Osteocyte (in vitro differentiated cells): ENCODE data around the gene SP6. TPM values are rescaled to one million over a fixed set of nuclear protein-coding genes. Genes with fewer than 3 reads are reported as not detected.

Source experiments
- DNase-seq: peaks from one replicate; pipeline ENCODE4 v3.0.0; 2021; ENCODE audit warnings: mixed read lengths; ENCODE audit not compliant: unreplicated experiment; ENCODE audit errors: extremely low spot score
- H3K27ac Mint-ChIP-seq: one replicate; pipeline ENCODE4 v1.8.0; 2021; ENCODE audit warnings: mild to moderate bottlenecking, mixed read lengths; ENCODE audit not compliant: unreplicated experiment
- H3K27me3 Mint-ChIP-seq: one replicate; pipeline ENCODE4 v1.8.0; 2021; ENCODE audit warnings: mixed read lengths; ENCODE audit not compliant: unreplicated experiment
- H3K36me3 Mint-ChIP-seq: one replicate; pipeline ENCODE4 v1.8.0; 2021; ENCODE audit warnings: mixed read lengths; ENCODE audit not compliant: unreplicated experiment
- H3K4me1 Mint-ChIP-seq: one replicate; pipeline ENCODE4 v1.8.0; 2021; ENCODE audit warnings: mixed read lengths; ENCODE audit not compliant: unreplicated experiment
- H3K4me3 Mint-ChIP-seq: one replicate; pipeline ENCODE4 v1.8.0; 2021; ENCODE audit warnings: mild to moderate bottlenecking, moderate library complexity, mixed read lengths; ENCODE audit not compliant: unreplicated experiment
- H3K9me3 Mint-ChIP-seq: one replicate; pipeline ENCODE4 v1.8.0; 2021; ENCODE audit warnings: mixed read lengths; ENCODE audit not compliant: unreplicated experiment
- total RNA-seq: library from RNA; stranded (reverse); gene quantifications from 2 replicates; pipeline ENCODE4 v1.2.1, GENCODE V29; 2021
- TF ChIP-seq, protein P1 (sequence below): fragments of 200-600 bp; sonication (generic); IDR thresholded peaks from 2 replicates; pipeline ENCODE4 v1.5.0; 2021; ENCODE audit warnings: antibody characterized with exemption, mild to moderate bottlenecking, moderate library complexity

The SP6 gene
- total RNA-seq, 1 donor from 2014 or later: 0.16 TPM

DNA sequence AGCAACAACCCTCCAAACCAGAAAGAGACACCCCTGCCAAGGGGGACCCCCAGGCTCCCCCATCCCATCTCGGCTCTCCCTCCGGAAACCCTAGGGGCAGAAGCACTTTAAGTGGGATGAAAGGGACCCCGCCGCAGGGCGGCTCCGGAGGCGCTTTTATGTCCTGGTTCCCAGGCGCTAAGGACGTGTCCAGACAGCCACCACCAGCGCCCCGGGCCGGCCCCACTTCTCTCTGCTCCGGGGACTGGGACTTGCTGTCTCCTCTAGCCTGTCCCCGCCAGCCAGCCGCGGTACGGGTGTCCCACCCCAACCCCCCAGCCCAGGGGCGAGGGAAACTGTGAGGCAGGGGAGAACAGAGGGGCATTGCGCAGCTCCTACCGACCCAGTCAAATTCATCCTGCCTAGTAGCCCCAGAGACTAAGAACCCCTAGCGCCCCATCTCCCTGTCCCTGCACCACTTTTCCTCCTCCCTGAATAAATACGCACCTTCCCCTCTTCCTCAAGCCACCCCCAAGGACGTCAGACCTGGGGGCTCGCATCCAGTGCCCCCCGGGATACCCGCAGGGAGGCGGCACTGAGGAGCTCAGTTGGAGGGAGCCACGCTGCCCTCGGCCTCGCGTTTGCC lies 4.1 kb downstream of the SP6 start:
- H3K9me3 Mint-ChIP-seq: no peaks in the 10 kb centered on the region
- H3K27ac Mint-ChIP-seq: no peak overlapping the region
- no peak overlapping the region for H3K4me3 Mint-ChIP-seq
- peaks cover 16% of the 10 kb centered on the region for H3K4me1 Mint-ChIP-seq
- TF ChIP-seq, protein P1, sequence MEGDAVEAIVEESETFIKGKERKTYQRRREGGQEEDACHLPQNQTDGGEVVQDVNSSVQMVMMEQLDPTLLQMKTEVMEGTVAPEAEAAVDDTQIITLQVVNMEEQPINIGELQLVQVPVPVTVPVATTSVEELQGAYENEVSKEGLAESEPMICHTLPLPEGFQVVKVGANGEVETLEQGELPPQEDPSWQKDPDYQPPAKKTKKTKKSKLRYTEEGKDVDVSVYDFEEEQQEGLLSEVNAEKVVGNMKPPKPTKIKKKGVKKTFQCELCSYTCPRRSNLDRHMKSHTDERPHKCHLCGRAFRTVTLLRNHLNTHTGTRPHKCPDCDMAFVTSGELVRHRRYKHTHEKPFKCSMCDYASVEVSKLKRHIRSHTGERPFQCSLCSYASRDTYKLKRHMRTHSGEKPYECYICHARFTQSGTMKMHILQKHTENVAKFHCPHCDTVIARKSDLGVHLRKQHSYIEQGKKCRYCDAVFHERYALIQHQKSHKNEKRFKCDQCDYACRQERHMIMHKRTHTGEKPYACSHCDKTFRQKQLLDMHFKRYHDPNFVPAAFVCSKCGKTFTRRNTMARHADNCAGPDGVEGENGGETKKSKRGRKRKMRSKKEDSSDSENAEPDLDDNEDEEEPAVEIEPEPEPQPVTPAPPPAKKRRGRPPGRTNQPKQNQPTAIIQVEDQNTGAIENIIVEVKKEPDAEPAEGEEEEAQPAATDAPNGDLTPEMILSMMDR: no peak
- H3K27me3 Mint-ChIP-seq: peaks cover 44% of the 10 kb centered on the region
- DNase-seq: no peak
- no peaks in the 10 kb centered on the region for H3K36me3 Mint-ChIP-seq

DNA sequence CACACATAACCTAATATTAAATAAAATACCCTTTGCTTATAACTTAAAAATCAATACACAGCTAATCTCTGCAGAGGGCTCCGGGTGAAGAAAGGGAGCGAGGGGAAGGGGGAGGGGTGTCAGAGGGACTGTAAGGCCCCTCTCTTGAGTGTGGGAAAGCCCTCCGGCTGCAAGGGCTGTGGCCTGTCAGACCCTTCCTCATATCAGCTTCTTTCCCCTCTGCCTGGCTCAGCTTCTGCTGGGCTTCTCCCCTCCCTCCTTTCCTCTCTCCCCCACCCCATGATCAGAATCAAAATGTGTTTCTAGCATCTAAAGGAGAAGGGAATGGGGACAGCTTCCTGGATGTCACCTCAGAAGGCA lies 5.3 kb downstream of the SP6 start:
- Mint-ChIP-seq H3K36me3 (no peaks in the 10 kb centered on the region), H3K27ac (no peak overlapping the region)

DNA sequence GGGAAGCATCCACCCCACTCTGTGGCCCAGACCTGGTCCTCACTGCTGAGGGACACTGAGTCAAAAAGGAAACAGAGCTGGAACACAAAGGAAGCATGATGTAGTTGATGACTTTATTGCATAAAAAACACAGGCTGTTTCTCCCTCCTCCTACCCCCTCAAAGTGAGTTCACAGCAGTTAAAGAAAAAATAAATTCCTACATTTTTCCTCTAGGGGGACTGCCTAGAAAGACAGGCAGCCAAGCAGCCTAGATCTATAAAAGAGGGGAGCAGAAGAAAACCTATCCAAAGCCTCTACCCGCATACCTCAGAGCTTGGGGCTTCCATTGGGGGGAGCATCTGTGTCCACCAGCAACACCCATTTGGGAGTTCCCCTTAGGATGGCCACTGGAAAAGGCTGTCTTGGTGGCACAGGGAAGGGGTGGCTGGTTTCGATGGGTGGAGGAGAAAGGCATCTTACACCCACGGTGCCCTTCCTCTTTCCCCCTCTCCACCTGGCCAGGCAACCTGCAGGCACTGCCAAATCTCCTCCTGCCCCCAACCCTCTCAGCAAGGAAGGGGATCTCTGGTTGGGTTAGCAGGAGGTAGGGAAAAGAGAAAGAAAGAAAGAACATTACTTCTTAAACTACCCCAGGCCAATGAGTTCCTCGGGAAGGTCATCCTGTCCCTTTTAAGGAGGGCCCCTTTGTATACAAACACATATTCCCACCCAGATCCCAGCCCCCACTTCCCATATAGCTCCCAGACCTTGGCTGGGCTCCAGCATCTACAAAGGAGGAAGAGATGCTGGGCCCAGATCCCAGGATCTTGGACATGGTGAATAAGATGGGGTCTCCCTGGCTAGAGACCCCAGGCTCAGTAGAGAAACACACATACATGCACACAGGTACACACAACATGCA lies 5.9 kb downstream of the SP6 start:
- Mint-ChIP-seq H3K4me3 (no peak overlapping the region), H3K9me3 (no peaks in the 10 kb centered on the region), H3K27ac (no peak overlapping the region), H3K4me1 (peaks cover 22% of the 10 kb centered on the region), H3K27me3 (peaks cover 38% of the 10 kb centered on the region), H3K36me3 (no peaks in the 10 kb centered on the region)
- DNase-seq: no peak
- TF ChIP-seq, protein P1: peak; percentile 49

More for the DNA sequence above, 5.3 kb downstream of the SP6 start:
- no peak for DNase-seq
- Mint-ChIP-seq H3K4me1 (peaks cover 19% of the 10 kb centered on the region), H3K9me3 (no peaks in the 10 kb centered on the region), H3K4me3 (no peak overlapping the region), H3K27me3 (peaks cover 43% of the 10 kb centered on the region)
- TF ChIP-seq, protein P1: no peak

DNA sequence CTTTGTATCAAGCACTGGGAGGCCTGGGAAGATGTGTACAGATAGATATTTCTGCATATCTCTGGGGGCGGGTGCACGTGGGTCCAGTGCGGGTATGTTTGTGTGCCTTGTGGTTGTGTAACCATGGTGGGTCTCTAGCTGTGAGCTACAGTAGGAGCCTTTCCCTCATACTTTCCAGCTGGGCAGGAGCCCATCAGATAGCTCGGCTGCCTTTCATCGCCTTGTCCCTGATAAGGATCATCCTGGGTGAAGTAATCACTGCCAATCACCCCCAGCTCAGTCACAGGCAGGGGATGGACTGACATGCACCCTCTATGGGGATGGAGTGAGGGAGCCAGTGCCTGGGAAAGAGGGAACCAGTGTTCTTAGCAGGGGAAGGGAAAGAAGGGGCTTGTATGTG lies 6.7 kb downstream of the SP6 start:
- Mint-ChIP-seq H3K4me1 (peaks cover 26% of the 10 kb centered on the region), H3K27me3 (peaks cover 33% of the 10 kb centered on the region), H3K9me3 (no peaks in the 10 kb centered on the region), H3K36me3 (no peaks in the 10 kb centered on the region), H3K4me3 (no peak overlapping the region), H3K27ac (no peak overlapping the region)
- no peak for DNase-seq
- TF ChIP-seq, protein P1: no peak

DNA sequence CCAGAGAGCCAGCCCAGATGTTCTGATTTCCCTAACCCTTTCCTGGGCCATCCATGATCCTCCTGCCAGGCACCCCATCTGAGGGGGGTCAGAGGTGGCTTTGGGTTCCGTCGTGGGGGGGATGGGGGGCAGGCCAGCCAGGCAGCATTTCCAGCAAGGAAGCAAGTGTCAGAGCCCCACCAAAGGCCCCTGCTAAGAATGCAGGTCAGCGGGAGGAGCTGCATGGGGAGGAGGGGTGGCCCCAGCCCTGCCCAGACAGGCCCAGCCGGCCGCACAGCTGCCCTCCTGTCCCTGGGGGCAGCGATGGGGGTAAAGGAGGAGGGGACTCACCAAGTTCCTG lies 7.6 kb downstream of the SP6 start:
- Mint-ChIP-seq H3K9me3 (no peaks in the 10 kb centered on the region), H3K4me3 (no peak overlapping the region), H3K36me3 (no peaks in the 10 kb centered on the region), H3K27me3 (peaks cover 26% of the 10 kb centered on the region), H3K27ac (no peak overlapping the region), H3K4me1 (peaks cover 26% of the 10 kb centered on the region)
- TF ChIP-seq, protein P1: no peak
- no peak for DNase-seq
